HepG2 (cell line): ENCODE results near the gene TUBG1. TPM values are rescaled to one million over a fixed set of nuclear protein-coding genes. Genes with fewer than 3 reads are reported as not detected.

Experiments used
- AGO1 ChIP-seq: fragments of 200-400 bp; formaldehyde crosslinking; IDR thresholded peaks from 2 replicates; pipeline ENCODE4 v1.6.1; 2017; ENCODE audit warnings: mild to moderate bottlenecking, low read depth, low read length, moderate library complexity; ENCODE audit not compliant: poor library complexity, severe bottlenecking
- AKAP8 ChIP-seq: sonication (generic); formaldehyde crosslinking; IDR thresholded peaks from 2 replicates; pipeline ENCODE4 v1.5.1; 2020; ENCODE audit warnings: mild to moderate bottlenecking, missing genetic modification reagents
- CCDC6 ChIP-seq: sonication (generic); formaldehyde crosslinking; IDR thresholded peaks from 2 replicates; pipeline ENCODE4 v1.8.1; 2022; ENCODE audit warnings: mild to moderate bottlenecking, missing genetic modification reagents, moderate library complexity
- DBP ChIP-seq: sonication (generic); formaldehyde crosslinking; IDR thresholded peaks from 2 replicates; pipeline ENCODE4 v1.4.0; 2020; ENCODE audit warnings: missing genetic modification reagents; ENCODE audit errors: not compliant biosample characterization
- ELF1 ChIP-seq: sonication (generic); formaldehyde crosslinking; IDR thresholded peaks from 2 replicates; pipeline ENCODE4 v1.4.0; 2020; ENCODE audit warnings: missing genetic modification reagents
- GZF1 ChIP-seq: sonication (generic); formaldehyde crosslinking; IDR thresholded peaks from 2 replicates; pipeline ENCODE4 v1.5.1; 2020; ENCODE audit warnings: mild to moderate bottlenecking, missing genetic modification reagents
- HOMEZ ChIP-seq: IDR thresholded peaks from 2 replicates; pipeline ENCODE4 v1.6.1; 2016; ENCODE audit warnings: low read depth
- HOXA7 ChIP-seq: sonication (generic); formaldehyde crosslinking; IDR thresholded peaks from 2 replicates; pipeline ENCODE4 v1.8.1; 2022; ENCODE audit warnings: mild to moderate bottlenecking, missing genetic modification reagents, moderate library complexity
- MAFG ChIP-seq: sonication (generic); formaldehyde crosslinking; IDR thresholded peaks from 2 replicates; pipeline ENCODE4 v1.5.1; 2020; ENCODE audit warnings: mild to moderate bottlenecking, missing genetic modification reagents
- MEIS2 ChIP-seq: sonication (generic); formaldehyde crosslinking; IDR thresholded peaks from 2 replicates; pipeline ENCODE4 v1.9.0; 2021; ENCODE audit warnings: mild to moderate bottlenecking, missing genetic modification reagents
- TMF1 ChIP-seq: sonication (generic); formaldehyde crosslinking; IDR thresholded peaks from 2 replicates; pipeline ENCODE4 v1.8.1; 2022; ENCODE audit warnings: low read depth, missing genetic modification reagents
- ZBTB38 ChIP-seq: sonication (generic); formaldehyde crosslinking; IDR thresholded peaks from 2 replicates; pipeline ENCODE4 v1.5.1; 2020; ENCODE audit warnings: mild to moderate bottlenecking, missing genetic modification reagents
- ZFP36L2 ChIP-seq: sonication (generic); formaldehyde crosslinking; IDR thresholded peaks from 2 replicates; pipeline ENCODE4 v1.4.0; 2020; ENCODE audit warnings: missing genetic modification reagents
- ZFY ChIP-seq: sonication (generic); formaldehyde crosslinking; IDR thresholded peaks from 2 replicates; pipeline ENCODE4 v1.4.0; 2020; ENCODE audit warnings: missing genetic modification reagents
- ZNF235 ChIP-seq: sonication (generic); formaldehyde crosslinking; IDR thresholded peaks from 2 replicates; pipeline ENCODE4 v1.8.1; 2023; ENCODE audit warnings: mild to moderate bottlenecking, missing genetic modification reagents, borderline replicate concordance
- ZNF350 ChIP-seq: sonication (generic); formaldehyde crosslinking; IDR thresholded peaks from 2 replicates; pipeline ENCODE4 v1.4.0; 2020; ENCODE audit warnings: mild to moderate bottlenecking, low read depth, missing genetic modification reagents, borderline replicate concordance
- ZNF746 ChIP-seq: sonication (generic); formaldehyde crosslinking; IDR thresholded peaks from 2 replicates; pipeline ENCODE4 v1.8.0; 2022; ENCODE audit warnings: mild to moderate bottlenecking, missing genetic modification reagents
- polyA plus RNA-seq, 8 experiments: library from polyadenylated mRNA; depleted of rRNA in 3 of 8; stranded (reverse) in 7 of 8; unstranded in 1 of 8; fragments of >200 nt; fragmentation: Illumina TruSeq in 4 of 8; extraction: Trizol in 4 of 8; gene quantifications; 2 replicates each; pipeline versions ENCODE4 v1.2.1 to v1.2.3, GENCODE V29; 2011 to 2016; ENCODE audit warnings: low read depth in 4 of 8, missing spikeins in 1 of 8, mixed read lengths in 1 of 8; ENCODE audit not compliant: insufficient read depth in 1 of 8
- total RNA-seq, 5 experiments: library from RNA; depleted of rRNA; stranded (reverse); fragments of >200 nt; fragmentation: Illumina TruSeq; extraction: Trizol; gene quantifications; 2 replicates each; pipeline ENCODE4 v1.2.3, GENCODE V29; 2016; ENCODE audit warnings: low read depth in 1 of 5
- TF ChIP-seq, protein P1 (sequence below): sonication (generic); formaldehyde crosslinking; conservative IDR thresholded peaks from 2 replicates; pipeline ENCODE4 v1.8.0; 2022; ENCODE audit warnings: low read depth, missing genetic modification reagents
- TF ChIP-seq, protein P2 (sequence below), 2 experiments: sonication (generic) in 1 of 2; formaldehyde crosslinking in 1 of 2; IDR thresholded peaks; 2 replicates each; pipeline versions ENCODE4 v1.4.0 to v1.6.1; 2018 to 2020; ENCODE audit warnings: missing genetic modification reagents in 2 of 2, borderline replicate concordance in 1 of 2, low read depth in 1 of 2, mild to moderate bottlenecking in 1 of 2, missing biosample characterization in 1 of 2
- TF ChIP-seq, protein P3 (sequence below): sonication (generic); formaldehyde crosslinking; IDR thresholded peaks from 2 replicates; pipeline ENCODE4 v1.5.0; 2020; ENCODE audit warnings: missing genetic modification reagents, mild to moderate bottlenecking, borderline replicate concordance

The TUBG1 gene
- total and polyA plus RNA-seq, 2 of the 13 experiments (the other 11 are each of a cell fraction or from before 2014, with no cell fraction given), result 74.1 to 137 TPM

DNA sequence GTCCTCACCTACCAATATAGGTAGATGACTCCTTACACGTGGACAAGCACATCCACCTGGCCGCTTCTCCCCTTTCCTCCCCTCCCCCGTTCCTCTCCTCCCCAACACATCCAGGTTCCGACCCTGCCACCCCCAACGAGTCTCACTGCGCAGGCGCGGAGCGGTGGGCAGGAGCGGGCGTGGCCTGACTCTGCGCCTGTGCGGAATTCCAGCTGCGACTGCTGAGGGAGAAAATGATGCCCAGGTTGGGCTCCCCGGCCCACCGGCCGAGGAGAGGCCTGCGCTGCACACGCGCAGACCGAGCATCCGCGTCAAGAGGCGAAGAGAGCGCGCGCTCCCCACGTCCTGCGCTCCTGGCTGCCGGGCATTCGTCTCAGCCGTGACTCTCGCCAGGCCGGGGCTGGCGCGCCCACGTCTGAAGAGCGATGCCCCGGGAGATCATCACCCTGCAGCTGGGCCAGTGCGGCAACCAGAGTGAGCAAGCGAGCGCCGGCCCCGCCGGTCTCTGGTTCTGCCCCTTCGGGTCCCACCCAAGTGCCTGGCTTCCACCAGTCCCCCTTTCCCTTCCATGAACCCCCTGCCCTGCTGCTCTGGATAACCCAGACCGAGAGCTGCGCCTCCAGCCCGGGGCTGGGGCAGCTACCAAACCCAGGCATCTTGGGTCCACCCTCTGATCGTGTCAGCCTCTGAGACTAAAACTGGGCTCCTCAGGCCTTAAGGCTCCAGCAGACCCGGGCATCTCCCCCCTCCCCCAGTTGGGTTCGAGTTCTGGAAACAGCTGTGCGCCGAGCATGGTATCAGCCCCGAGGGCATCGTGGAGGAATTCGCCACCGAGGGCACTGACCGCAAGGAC, 49.8 kb downstream of the TUBG1 start, which contains the start of gene TUBG2 (continued):
- TF ChIP-seq, protein P1, sequence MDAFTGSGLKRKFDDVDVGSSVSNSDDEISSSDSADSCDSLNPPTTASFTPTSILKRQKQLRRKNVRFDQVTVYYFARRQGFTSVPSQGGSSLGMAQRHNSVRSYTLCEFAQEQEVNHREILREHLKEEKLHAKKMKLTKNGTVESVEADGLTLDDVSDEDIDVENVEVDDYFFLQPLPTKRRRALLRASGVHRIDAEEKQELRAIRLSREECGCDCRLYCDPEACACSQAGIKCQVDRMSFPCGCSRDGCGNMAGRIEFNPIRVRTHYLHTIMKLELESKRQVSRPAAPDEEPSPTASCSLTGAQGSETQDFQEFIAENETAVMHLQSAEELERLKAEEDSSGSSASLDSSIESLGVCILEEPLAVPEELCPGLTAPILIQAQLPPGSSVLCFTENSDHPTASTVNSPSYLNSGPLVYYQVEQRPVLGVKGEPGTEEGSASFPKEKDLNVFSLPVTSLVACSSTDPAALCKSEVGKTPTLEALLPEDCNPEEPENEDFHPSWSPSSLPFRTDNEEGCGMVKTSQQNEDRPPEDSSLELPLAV (CRISPR knock-in tag), result no peak
- TF ChIP-seq AKAP8 (peak; percentile 72; the same call in 1 of the 2 replicates), ELF1 (CRISPR knock-in tag) (peak; percentile 62), DBP (CRISPR knock-in tag) (no peak), ZFY (CRISPR knock-in tag) (peak; percentile 95), ZNF746 (CRISPR knock-in tag) (peak; percentile 75), CCDC6 (no peak; the same call in 1 of the 2 replicates), ZFP36L2 (CRISPR knock-in tag) (0 out of 2 replicates have a peak, but pooled peaks have one; percentile 42), GZF1 (CRISPR knock-in tag) (peak; percentile 83; the same call in 1 of the 2 replicates), ZBTB38 (no peak; the same call in 1 of the 2 replicates), ZNF235 (CRISPR knock-in tag) (no peak; the same call in 1 of the 2 replicates), MAFG (CRISPR knock-in tag) (no peak), AGO1 (no peak), HOXA7 (CRISPR knock-in tag) (no peak), TMF1 (CRISPR knock-in tag) (no peak), HOMEZ (peak; percentile 31; the same call in 1 of the 2 replicates), ZNF350 (CRISPR knock-in tag) (no peak; the same call in 1 of the 2 replicates), MEIS2 (CRISPR knock-in tag) (peak; percentile 60; the same call in 1 of the 2 replicates)
- TF ChIP-seq, protein P2, sequence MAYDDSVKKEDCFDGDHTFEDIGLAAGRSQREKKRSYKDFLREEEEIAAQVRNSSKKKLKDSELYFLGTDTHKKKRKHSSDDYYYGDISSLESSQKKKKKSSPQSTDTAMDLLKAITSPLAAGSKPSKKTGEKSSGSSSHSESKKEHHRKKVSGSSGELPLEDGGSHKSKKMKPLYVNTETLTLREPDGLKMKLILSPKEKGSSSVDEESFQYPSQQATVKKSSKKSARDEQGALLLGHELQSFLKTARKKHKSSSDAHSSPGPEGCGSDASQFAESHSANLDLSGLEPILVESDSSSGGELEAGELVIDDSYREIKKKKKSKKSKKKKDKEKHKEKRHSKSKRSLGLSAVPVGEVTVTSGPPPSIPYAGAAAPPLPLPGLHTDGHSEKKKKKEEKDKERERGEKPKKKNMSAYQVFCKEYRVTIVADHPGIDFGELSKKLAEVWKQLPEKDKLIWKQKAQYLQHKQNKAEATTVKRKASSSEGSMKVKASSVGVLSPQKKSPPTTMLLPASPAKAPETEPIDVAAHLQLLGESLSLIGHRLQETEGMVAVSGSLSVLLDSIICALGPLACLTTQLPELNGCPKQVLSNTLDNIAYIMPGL (CRISPR knock-in tag; IDR thresholded peaks at IDR 0.05; ENCODE audit: borderline replicate concordance in 1 of 2, low read depth in 1 of 2), result peak; percentile 54 to 76; a peak in 3 of 4 replicates
- TF ChIP-seq, protein P3, sequence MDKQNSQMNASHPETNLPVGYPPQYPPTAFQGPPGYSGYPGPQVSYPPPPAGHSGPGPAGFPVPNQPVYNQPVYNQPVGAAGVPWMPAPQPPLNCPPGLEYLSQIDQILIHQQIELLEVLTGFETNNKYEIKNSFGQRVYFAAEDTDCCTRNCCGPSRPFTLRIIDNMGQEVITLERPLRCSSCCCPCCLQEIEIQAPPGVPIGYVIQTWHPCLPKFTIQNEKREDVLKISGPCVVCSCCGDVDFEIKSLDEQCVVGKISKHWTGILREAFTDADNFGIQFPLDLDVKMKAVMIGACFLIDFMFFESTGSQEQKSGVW, result no peak
